HEK293 (cell line): ENCODE results near the gene USP3.

Experiments
- FEZF1 ChIP-seq: fragments of 450-650 bp; formaldehyde crosslinking; IDR thresholded peaks from 2 replicates; pipeline ENCODE4 v1.5.1; 2016; ENCODE audit warnings: missing biosample characterization, missing genetic modification characterization
- GLIS2 ChIP-seq: fragments of 450-650 bp; formaldehyde crosslinking; IDR thresholded peaks from 2 replicates; pipeline ENCODE4 v1.5.1; 2016; ENCODE audit warnings: missing biosample characterization, missing genetic modification characterization
- HIC1 ChIP-seq: fragments of 450-650 bp; formaldehyde crosslinking; IDR thresholded peaks from 2 replicates; pipeline ENCODE4 v1.5.1; 2016; ENCODE audit warnings: missing biosample characterization, missing genetic modification characterization
- HOXC10 ChIP-seq: sonication (generic); formaldehyde crosslinking; IDR thresholded peaks from 2 replicates; pipeline ENCODE4 v1.8.1; 2023; ENCODE audit warnings: mild to moderate bottlenecking, missing genetic modification reagents
- KLF8 ChIP-seq: fragments of 450-650 bp; formaldehyde crosslinking; IDR thresholded peaks from 2 replicates; pipeline ENCODE4 v1.5.1; 2016; ENCODE audit warnings: missing biosample characterization, missing genetic modification characterization
- SCRT2 ChIP-seq: fragments of 450-650 bp; formaldehyde crosslinking; IDR thresholded peaks from 2 replicates; pipeline ENCODE4 v1.5.1; 2016; ENCODE audit warnings: missing biosample characterization, missing genetic modification characterization
- TCF7L2 ChIP-seq: IDR thresholded peaks from 2 replicates; pipeline ENCODE4 v1.6.1; 2011; ENCODE audit warnings: low read depth, mild to moderate bottlenecking, inconsistent platforms, low read length, moderate library complexity, borderline replicate concordance
- ZBTB20 ChIP-seq: fragments of 450-650 bp; formaldehyde crosslinking; IDR thresholded peaks from 2 replicates; pipeline ENCODE4 v1.5.1; 2016; ENCODE audit warnings: missing biosample characterization, missing genetic modification characterization
- ZBTB21 ChIP-seq: fragments of 450-650 bp; formaldehyde crosslinking; IDR thresholded peaks from 2 replicates; pipeline ENCODE4 v1.5.1; 2017; ENCODE audit warnings: missing biosample characterization, missing genetic modification characterization
- ZNF138 ChIP-seq: fragments of 450-650 bp; formaldehyde crosslinking; IDR thresholded peaks from 2 replicates; pipeline ENCODE4 v1.5.1; 2016; ENCODE audit warnings: missing biosample characterization, missing genetic modification characterization, borderline replicate concordance
- ZNF174 ChIP-seq: fragments of 450-650 bp; formaldehyde crosslinking; IDR thresholded peaks from 2 replicates; pipeline ENCODE4 v1.5.0; 2017; ENCODE audit warnings: missing biosample characterization, mild to moderate bottlenecking, missing genetic modification characterization
- ZNF184 ChIP-seq: fragments of 450-650 bp; IDR thresholded peaks from 2 replicates; pipeline ENCODE4 v1.5.1; 2018; ENCODE audit warnings: missing biosample characterization, mild to moderate bottlenecking, missing genetic modification characterization
- ZNF335 ChIP-seq: fragments of 450-650 bp; formaldehyde crosslinking; conservative IDR thresholded peaks from 2 replicates; pipeline ENCODE4 v1.5.1; 2016; ENCODE audit warnings: missing biosample characterization, missing genetic modification characterization
- ZNF514 ChIP-seq: fragments of 450-650 bp; formaldehyde crosslinking; IDR thresholded peaks from 2 replicates; pipeline ENCODE4 v1.5.1; 2016; ENCODE audit warnings: missing biosample characterization, missing genetic modification characterization
- ZNF658 ChIP-seq: fragments of 450-650 bp; formaldehyde crosslinking; IDR thresholded peaks from 2 replicates; pipeline ENCODE4; 2016; ENCODE audit warnings: missing biosample characterization, missing genetic modification characterization
- ZXDB ChIP-seq: fragments of 450-650 bp; formaldehyde crosslinking; IDR thresholded peaks from 2 replicates; pipeline ENCODE4 v1.5.1; 2016; ENCODE audit warnings: missing biosample characterization, missing genetic modification characterization
- TF ChIP-seq, protein P1 (sequence below): fragments of 450-650 bp; formaldehyde crosslinking; IDR thresholded peaks from 2 replicates; pipeline ENCODE4 v1.5.1; 2017; ENCODE audit warnings: missing biosample characterization, missing genetic modification characterization
- TF ChIP-seq, protein P2 (sequence below): fragments of 450-650 bp; formaldehyde crosslinking; IDR thresholded peaks from 2 replicates; pipeline ENCODE4 v1.5.1; 2016; ENCODE audit warnings: missing biosample characterization, missing genetic modification characterization
- TF ChIP-seq, protein P3 (sequence below): fragments of 450-650 bp; formaldehyde crosslinking; IDR thresholded peaks from 2 replicates; pipeline ENCODE4 v1.5.1; 2016; ENCODE audit warnings: missing biosample characterization, missing genetic modification characterization
- TF ChIP-seq, protein P4 (sequence below): fragments of 450-650 bp; formaldehyde crosslinking; IDR thresholded peaks from 2 replicates; pipeline ENCODE4 v1.5.0; 2017; ENCODE audit warnings: missing biosample characterization, missing genetic modification characterization, borderline replicate concordance

USP3 gene

DNA sequence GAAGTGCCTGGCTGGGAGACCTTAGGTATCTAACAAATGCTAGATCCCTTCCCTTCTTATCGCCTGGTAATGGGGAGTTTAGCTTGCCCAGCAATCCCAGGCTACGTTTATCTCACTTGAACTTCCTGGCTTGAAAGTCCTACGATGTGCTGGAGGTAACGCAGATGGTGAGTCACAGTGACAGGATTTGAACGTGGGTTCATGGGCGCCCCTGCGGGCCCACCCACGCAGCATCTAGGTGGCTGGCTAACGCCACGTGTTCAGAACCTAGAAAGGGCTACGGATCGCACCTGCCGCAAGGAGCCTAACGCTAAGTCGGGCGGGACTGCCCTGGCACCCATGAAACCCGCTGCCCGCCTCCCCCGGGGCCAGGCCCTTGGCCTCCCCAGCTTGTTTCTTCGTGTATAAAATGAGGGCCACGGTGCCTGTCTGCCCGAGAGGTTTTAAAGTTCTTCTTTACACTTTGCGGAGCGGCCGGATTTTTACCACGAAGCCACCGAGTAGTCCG, 600 bp upstream of the USP3 start (continued):
- TF ChIP-seq ZNF174 (tag by site-specific recombination): no peak
- TF ChIP-seq, protein P1, sequence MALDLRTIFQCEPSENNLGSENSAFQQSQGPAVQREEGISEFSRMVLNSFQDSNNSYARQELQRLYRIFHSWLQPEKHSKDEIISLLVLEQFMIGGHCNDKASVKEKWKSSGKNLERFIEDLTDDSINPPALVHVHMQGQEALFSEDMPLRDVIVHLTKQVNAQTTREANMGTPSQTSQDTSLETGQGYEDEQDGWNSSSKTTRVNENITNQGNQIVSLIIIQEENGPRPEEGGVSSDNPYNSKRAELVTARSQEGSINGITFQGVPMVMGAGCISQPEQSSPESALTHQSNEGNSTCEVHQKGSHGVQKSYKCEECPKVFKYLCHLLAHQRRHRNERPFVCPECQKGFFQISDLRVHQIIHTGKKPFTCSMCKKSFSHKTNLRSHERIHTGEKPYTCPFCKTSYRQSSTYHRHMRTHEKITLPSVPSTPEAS (tag by site-specific recombination): no peak
- TF ChIP-seq ZNF514: no peak
- TF ChIP-seq HOXC10 (CRISPR knock-in tag): no peak
- TF ChIP-seq ZNF138: no peak
- TF ChIP-seq KLF8 (tag by site-specific recombination): no peak
- peak; percentile 94 for TF ChIP-seq GLIS2 (tag by site-specific recombination)
- no peak for TF ChIP-seq ZNF658 (tag by site-specific recombination)
- TF ChIP-seq TCF7L2: no peak
- no peak for TF ChIP-seq SCRT2
- TF ChIP-seq ZBTB20 (tag by site-specific recombination): peak; percentile 67
- TF ChIP-seq, protein P2, sequence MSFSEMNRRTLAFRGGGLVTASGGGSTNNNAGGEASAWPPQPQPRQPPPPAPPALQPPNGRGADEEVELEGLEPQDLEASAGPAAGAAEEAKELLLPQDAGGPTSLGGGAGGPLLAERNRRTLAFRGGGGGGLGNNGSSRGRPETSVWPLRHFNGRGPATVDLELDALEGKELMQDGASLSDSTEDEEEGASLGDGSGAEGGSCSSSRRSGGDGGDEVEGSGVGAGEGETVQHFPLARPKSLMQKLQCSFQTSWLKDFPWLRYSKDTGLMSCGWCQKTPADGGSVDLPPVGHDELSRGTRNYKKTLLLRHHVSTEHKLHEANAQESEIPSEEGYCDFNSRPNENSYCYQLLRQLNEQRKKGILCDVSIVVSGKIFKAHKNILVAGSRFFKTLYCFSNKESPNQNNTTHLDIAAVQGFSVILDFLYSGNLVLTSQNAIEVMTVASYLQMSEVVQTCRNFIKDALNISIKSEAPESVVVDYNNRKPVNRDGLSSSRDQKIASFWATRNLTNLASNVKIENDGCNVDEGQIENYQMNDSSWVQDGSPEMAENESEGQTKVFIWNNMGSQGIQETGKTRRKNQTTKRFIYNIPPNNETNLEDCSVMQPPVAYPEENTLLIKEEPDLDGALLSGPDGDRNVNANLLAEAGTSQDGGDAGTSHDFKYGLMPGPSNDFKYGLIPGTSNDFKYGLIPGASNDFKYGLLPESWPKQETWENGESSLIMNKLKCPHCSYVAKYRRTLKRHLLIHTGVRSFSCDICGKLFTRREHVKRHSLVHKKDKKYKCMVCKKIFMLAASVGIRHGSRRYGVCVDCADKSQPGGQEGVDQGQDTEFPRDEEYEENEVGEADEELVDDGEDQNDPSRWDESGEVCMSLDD (tag by site-specific recombination): peak; percentile 40; the same call in 1 of the 2 replicates
- TF ChIP-seq, protein P3, sequence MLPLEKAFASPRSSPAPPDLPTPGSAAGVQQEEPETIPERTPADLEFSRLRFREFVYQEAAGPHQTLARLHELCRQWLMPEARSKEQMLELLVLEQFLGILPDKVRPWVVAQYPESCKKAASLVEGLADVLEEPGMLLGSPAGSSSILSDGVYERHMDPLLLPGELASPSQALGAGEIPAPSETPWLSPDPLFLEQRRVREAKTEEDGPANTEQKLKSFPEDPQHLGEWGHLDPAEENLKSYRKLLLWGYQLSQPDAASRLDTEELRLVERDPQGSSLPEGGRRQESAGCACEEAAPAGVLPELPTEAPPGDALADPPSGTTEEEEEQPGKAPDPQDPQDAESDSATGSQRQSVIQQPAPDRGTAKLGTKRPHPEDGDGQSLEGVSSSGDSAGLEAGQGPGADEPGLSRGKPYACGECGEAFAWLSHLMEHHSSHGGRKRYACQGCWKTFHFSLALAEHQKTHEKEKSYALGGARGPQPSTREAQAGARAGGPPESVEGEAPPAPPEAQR: no peak
- TF ChIP-seq ZBTB21 (tag by site-specific recombination): no peak
- no peak for TF ChIP-seq FEZF1 (tag by site-specific recombination)
- TF ChIP-seq ZXDB (tag by site-specific recombination): peak; percentile 63
- TF ChIP-seq ZNF184: no peak
- peak; percentile 89 for TF ChIP-seq ZNF335 (tag by site-specific recombination)
- peak; percentile 55 for TF ChIP-seq HIC1 (tag by site-specific recombination)
- TF ChIP-seq, protein P4, sequence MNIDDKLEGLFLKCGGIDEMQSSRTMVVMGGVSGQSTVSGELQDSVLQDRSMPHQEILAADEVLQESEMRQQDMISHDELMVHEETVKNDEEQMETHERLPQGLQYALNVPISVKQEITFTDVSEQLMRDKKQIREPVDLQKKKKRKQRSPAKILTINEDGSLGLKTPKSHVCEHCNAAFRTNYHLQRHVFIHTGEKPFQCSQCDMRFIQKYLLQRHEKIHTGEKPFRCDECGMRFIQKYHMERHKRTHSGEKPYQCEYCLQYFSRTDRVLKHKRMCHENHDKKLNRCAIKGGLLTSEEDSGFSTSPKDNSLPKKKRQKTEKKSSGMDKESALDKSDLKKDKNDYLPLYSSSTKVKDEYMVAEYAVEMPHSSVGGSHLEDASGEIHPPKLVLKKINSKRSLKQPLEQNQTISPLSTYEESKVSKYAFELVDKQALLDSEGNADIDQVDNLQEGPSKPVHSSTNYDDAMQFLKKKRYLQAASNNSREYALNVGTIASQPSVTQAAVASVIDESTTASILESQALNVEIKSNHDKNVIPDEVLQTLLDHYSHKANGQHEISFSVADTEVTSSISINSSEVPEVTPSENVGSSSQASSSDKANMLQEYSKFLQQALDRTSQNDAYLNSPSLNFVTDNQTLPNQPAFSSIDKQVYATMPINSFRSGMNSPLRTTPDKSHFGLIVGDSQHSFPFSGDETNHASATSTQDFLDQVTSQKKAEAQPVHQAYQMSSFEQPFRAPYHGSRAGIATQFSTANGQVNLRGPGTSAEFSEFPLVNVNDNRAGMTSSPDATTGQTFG: no peak
